Activated gamma-delta T cell (primary cell): Measurements from ENCODE around the gene AKR1C1.
"Not testable (repeated sequence)": the region's sequence is repeated elsewhere in the genome, so short reads cannot be mapped to it uniquely, and the experiment has no call there.

ENCODE experiments used
- DNase-seq: peaks from one replicate; lab custom pipeline; 2025; lab: John Stamatoyannopoulos, UW

The AKR1C1 gene

DNA sequence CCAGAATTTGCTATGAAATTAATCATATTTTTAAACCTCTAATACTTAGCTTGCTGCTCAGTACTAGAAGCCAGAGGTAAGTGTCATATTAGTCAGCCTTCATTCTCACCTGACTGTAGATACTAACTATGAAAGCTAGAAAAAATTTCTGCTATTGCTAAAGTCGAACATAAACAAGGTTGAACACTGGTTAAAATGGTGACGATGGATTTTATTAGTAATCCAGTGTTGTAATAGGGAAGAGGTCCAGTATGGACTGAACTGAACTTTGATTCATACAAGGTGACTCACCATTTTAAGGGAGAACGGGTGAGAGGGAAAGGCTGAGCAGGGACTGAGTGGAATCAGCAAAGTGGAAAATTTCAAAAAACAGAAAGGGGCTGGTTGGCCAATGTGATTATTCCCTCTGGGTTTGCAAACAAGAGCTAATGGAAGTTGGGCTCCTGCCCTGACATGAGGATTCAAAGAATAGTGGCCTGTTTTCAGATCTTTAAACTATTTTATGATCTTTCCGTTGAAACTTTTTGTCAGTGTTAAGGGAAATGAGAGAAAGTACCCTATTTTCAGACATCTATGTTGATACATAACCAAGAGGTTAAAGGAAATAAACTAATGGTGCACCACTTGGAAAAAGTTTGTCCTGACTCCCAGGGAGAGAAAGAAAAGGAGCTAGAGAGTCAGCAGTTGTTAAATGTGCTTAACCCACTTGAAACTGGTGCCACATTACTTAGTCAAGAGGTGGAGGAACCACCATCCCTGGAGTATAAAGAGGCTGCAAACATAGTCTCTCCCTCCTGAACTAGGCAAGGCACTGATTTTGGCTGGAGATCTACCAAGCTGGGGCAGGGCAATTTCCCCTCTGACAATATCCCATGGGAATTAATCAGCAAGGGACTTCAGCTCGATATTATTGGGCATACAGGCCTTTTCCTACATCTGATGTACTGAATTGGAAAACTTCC lies 15.3 kb upstream of the AKR1C1 start:
- no peak for DNase-seq

DNA sequence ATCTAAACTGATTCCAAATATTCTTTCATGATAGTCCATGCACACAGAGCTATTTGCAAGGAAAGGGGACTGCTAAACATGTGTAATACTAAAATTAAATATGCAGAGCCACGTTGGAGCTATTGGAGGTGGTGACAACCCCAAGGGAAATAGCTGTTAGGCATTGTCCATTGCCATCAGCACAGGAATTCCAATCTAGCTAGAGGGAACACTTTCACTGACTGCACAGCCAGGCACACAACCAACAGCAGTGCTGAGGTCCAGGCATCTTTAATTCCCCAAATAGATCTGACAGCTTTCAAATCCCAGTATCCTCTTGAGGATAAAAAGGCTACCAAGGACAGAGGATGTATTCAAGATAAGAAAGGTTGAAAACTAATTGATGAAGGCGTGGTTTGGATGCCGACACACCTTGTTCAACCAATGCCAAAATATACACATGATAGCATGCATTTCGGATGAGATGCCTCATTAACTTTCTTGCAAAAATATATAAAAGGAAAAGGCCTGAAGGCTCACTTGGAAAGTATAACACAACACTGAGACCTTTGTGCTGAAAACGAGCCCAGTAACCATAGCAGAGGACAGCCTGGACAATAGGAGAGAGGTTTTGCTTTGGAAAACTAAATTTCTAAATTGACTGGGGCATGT lies 11.6 kb upstream of the AKR1C1 start:
- not testable (repeated sequence) for DNase-seq

DNA sequence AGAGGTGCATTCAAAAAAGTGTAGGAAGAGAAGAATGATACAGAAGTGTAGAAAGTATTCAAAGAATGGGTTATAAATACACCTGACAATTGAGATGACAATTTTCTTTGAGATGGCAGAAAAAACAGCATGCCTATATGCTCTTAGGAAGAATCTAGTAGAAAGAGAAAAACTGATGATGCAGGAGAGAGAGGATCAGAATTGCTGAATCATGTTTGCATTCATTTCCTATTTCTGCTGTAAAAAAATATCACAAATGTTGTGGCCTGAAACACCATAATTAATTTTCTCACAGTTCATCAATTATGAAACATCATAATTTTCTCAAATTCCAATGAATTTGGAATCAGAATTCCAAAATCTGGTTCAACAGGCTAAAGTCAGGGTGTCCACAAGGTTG lies 9.8 kb upstream of the AKR1C1 start:
- no peak for DNase-seq

DNA sequence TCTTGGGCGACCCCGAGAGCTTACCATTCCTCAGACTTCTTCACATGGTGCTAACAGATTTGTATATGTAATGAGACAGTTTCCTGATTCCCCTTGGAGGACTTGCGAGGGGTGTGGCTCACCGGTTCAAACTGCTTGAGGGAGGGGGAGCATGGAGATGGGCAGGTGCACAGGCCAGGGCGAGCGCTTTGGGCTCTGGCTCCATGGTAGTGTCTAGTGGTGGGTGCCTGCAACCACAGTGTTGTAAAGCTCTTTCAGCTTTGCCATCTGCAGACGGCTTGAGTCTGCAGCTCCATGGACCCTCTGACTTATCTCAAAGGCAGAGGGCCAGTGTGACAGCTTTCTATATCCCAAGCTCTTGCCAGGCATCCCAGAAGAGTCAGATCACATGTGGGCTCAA lies 7.1 kb upstream of the AKR1C1 start:
- DNase-seq, result not testable (repeated sequence)

DNA sequence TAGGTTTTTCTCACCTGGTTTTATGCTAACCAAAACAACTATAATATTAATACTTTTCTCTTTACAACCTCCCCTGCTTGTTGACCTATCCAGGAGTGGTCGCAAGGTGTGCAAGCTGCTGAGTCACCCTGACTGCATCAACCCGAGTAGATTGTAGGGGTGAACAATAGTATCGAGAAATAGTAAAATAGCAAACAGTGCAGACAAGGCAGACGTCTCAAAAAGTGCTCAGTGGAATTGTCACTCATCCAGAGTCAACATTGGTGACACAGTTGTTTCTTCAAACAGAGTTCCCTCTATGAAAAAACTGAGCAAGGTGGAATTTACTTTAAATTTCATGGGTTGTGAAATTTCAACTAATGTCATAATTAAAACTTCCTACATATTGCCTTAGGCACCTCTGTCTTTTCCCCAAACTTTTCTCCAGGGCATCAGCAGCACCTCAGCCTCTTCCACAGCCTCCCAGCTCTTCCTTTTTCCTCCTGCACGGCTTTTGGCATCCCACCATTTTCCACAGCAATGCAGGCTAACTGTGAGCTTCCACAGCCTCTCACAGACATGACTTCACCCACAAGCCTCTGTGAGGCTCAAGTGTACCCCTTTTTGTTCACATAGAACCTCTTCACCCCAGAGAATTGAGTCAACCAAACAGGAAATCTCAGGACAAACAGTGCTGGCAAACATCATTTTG lies 6.1 kb upstream of the AKR1C1 start:
- not testable (repeated sequence) for DNase-seq

DNA sequence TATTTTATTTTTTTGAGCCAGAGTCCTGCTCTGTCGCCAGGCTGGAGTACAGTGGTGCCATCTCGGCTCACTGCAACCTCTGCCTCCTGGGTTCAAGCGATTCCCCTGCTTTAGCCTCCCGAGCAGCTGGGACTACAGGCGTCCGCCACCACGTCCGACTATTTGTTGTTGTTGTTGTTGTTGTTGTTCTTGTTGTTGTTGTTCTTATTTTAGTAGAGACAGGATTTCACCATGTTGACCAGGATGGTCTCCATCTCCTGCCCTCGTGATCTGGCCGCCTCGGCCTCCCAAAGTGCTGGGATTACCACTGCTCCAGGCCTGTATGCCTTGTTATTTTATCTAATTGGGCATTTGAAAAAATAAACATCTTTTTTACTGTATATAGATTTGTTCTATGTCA lies 1.7 kb upstream of the AKR1C1 start:
- not testable (repeated sequence) for DNase-seq

DNA sequence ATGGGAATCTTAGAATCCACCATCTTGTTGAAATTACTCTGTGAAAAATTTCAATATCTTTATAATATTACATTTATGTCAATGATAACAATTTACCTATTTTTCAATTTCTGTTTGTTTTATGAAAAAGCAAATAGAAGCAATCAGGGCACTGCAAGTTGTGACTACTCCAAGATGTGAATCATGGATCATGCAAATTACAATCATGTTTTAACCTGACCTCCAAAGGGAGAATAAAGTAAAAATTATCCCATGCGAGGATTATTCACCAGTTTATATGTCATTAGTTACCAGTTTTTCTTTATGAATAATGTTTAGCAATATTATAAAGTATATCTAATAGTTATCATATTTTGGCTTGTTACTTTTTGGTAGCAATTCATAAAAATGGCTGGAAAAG lies 907 bp upstream of the AKR1C1 start:
- not testable (repeated sequence) for DNase-seq

DNA sequence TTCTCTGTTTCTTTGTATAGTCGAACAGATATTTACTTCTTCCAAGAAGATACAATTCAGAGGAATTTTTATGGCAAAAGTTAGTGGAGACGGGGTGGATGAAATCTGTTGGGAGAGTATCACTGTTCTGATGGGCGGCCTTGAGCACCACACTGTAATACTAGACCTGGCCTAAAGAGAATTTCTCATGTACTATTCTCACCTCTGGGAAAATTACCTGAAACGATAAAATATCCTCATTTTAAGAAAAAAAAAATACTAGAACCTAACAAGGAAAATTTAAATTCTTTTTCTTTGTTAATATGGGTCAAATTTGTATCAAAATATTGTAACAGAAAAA lies 570 bp downstream of the AKR1C1 start:
- not testable (repeated sequence) for DNase-seq

DNA sequence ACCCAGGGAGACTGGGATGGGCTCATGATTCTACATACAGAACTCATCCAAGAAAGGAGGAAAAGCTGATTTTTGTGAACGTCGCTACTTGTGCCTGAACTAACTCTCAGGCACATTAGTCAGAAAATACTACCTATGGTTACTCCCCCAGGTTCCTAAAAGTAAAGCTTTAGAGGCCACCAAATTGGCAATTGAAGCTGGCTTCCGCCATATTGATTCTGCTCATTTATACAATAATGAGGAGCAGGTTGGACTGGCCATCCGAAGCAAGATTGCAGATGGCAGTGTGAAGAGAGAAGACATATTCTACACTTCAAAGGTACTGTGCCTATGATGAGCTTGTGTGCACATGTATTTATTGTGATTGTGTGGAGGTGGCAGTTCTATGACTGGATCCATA lies 2.5 kb downstream of the AKR1C1 start:
- DNase-seq, result not testable (repeated sequence)

DNA sequence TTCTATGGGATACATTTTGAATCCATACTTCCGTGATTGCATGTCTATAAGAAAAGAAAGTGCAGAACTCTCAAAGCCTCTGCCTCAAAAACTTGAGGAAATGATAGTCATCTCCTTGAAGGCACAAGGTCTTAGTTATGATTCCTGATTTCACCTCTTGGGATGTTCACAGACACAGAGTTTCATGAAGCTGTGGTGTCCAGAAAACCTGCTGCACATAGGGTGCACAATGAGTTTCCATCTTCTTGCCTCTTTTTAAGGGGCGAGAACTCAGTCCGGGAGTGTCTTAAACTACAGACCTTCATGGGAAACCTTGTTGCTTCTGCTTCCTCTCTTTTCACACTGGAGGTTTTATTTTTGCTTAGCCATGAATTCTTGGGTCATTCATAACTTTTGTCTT lies 4.0 kb downstream of the AKR1C1 start:
- DNase-seq, result not testable (repeated sequence)

DNA sequence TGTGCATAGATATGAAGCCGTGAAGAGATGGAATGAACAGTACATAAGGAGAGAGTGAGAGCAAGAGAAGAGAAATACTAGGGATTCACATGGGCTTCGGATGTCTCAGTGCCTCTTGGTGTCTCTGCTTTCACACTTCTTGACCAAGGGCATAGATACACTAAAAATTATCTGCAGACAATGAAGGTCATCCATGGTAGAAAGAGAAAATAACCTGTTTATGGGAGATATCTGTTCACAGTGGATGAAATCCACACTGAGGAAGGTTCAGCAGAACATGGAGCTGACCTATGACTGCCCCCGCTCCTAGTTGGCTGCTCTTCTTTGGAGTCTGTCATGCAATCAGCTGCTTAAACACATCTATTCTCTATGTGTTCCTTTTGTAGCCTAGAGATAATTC lies 6.1 kb downstream of the AKR1C1 start:
- DNase-seq, result not testable (repeated sequence)

DNA sequence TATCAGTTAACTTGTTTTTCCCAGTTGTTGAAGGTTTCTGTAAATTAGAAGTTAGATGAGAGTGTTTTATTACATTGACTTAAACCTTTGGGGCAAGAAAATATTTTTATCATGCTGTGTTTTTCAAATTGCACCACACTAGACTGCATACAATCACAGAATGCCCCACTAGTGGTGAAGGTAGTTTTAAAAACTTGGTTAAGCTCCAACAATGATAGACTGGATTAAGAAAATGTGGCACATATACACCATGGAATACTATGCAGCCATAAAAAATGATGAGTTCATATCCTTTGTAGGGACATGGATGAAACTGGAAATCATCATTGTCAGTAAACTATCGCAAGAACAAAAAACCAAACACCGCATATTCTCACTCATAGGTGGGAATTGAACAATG lies 7.1 kb downstream of the AKR1C1 start:
- not testable (repeated sequence) for DNase-seq

DNA sequence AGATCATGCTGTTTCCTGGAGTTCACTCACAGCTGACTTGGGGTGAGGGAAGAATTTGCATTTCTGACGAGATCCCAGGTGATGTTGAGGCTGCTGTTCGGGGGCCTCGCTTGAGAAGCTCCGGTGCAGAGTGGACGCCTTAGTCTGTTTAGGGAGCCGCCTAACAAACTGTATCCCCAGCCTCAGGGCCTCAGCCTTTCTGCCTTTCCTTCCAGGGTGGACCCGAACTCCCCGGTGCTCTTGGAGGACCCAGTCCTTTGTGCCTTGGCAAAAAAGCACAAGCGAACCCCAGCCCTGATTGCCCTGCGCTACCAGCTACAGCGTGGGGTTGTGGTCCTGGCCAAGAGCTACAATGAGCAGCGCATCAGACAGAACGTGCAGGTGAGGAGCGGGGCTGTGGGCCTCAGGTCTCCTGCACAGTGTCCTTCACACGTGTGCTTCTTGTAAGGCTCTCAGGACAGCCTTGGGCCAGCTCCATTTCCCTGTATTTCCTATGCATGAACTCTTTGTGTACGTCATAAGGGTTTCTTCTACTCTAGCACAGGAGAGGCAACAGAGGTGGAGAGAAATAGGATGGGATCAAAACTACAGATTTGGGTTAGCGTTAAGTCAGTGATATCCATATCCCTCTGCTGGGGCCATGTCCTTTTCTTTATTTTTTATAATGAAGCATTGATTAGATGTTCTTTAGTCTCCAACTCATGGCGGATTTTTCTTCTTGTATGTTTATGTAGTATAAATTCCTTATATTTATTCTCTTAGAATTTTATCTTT lies 9.3 kb downstream of the AKR1C1 start:
- not testable (repeated sequence) for DNase-seq

DNA sequence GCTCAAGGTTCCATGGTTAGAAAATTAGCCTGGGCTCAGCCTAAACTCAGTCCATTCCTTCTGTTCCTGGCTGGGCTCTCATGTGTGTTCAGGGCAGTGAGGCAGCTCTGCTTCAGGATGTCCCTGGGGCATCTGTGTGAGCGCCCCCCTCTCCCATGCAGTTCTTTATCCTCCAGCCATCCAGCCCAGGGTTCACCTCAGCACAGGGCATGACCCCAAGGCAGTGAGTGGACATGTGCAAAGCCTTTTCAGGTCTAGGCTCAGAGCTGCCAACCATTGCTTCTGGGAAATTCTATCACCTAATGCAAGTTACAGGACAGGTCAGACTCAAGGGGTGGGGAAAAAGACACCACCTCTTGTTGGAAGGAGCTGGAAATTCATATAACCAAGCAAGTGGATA lies 10.1 kb downstream of the AKR1C1 start:
- DNase-seq, result not testable (repeated sequence)

DNA sequence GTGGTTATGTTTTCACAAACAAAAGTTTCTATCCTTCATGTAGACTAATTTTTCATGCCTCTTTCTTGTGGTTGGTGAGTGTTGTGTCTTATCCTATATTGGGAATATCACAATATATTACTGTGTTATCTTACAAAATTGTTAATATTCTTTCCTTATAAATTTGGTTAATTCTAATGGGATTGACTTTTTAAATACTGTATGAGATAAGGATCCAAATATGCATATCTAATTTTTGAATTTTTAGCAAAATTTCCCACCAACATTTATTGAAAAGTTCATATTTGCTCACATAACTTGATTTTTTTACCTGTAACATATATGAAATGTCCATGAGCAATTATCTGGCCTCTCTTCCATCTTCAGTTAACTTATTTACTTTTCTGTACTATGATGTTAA lies 11.2 kb downstream of the AKR1C1 start:
- DNase-seq, result not testable (repeated sequence)

DNA sequence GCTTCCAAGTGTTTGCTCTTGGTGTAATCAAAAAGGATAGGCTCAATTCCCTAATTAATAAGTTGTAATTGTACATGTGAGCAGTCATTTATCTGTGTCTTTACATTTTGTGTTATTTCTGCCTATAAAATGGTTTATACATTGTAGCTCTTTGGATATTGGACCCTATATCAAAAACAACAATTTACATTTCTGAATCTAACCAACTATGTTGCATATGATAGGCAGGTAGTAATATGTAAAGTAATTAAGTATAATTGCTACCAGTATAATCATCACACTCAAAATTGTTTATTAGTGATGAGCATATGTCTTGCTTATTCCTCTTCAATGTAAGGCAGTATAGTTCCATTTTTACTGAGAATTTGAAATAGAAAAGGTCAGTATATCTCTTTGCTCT lies 13.8 kb downstream of the AKR1C1 start:
- no peak for DNase-seq

DNA sequence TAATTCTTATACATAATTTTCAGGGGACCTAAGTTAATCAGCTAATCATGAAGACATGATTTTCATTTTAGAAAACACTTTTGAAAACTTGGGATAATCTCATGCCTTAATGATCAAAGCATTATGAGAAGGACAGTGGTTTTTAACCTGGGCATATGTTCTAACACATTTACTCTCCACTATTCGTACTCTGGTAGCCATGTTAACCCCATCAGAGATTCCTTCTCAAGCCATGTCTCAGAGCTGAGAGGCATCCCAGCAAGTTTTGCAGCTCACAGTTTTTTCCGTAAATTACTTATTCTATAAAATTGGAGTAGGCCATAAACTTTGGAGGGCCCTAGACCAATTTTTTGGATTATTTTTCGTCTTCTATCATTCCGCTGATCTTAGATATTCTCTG lies 15.7 kb downstream of the AKR1C1 start:
- DNase-seq, result no peak

DNA sequence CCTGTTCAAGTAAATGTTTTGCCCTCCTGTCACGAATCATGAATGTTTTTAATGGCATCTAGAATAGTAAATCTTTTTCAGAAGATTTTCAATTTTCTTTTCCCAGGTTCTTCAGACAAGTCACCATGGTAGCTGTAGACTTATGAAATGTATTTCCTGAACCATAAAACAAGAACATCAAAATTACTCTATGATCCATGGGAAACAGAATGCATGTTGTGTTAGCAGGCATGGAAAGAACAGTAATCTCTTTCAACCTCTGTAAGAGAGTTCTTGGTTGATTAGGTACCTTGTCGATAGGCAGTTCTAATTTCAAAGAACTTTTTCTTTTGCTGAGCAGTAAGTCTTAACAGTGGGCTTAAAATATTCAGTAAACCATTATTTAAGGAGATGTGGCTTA lies 17.6 kb downstream of the AKR1C1 start:
- DNase-seq, result no peak

DNA sequence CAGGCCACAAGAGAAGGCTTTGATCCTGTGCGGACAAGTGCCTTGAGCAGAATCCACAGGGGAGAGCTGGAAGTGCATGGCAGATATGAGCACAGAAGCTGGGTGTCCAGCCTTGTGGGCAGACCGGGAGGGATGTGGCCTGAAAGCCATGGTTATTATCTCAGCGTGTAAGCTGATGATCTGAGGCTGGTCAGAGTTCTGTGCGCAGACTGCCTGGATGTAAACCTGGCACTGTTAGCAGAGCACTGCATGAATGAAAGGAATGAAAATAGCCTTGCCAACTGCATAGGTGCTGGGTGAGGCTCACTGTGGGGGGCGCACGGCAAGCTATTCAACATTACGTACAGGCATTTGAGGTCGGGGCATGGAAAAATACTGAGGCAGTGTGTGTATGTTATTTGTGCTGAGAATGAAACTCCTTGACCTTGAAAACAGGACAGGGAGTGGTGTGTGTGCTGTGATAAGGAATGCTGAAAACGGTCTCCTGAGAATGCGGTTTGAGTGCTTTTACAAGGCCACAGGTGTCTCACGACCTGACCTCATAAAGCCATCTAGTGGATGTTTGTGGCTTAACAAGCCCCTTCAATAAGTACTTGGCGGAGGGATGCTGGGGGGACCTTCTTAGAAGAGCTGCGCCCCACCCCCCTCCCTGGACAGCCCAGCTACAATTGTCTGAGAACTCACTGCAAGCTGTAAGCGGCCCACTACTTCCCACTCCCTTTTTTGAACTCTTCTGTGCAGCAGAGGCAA lies 18.7 kb downstream of the AKR1C1 start:
- no peak for DNase-seq

DNA sequence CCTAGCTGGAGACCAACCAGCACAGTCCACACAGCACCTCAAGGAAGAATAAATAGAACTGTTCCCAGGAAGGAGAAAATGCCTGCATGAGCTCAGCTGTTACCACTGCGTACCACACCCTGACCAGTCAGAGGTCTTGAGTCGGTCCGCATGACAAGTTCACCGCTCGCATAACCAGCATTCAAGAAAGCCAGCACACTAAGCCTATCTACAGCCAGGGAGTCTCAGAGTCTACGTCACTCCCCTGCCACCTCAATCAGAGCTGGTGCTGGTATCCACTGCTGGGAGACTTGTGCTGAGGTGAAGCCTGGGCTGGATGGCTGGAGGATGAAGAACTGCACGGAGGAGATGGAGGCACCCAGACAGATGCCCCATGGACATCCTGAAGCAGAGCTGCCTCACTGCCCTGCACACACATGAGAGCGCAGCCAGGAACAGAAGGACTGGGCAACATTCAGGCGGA lies 19.6 kb downstream of the AKR1C1 start:
- no peak for DNase-seq

DNA sequence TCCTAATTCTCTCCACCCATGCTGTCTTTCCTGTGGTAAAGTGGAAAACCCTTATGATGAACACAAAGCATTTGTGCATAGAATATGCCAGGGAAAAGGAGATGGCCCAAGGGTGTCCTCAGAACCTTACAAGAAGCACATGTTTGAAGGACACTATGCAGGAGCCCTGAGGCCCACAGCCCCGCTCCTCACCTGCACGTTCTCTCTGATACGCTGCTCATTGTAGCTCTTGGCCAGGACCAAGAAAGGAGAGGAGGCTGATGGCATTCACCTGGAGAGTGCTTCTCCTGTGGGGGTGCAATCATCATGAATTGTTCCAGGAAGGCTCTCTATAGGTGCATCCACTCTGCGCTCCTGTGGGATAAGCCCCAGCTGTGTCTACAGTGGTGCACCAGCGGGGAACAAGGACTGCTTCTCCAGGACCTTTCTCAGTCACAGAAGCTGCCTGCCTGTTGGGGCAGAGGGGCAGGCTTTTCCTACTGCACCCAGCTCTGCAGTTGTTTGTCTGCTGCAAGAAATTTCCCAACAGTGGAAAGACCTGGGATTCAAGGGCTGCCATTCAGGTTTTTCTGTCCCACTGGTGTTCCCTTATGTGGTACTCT lies 20.5 kb downstream of the AKR1C1 start:
- no peak for DNase-seq
